ENCODE results near the gene PODNL1. TPM values are rescaled to one million over a fixed set of nuclear protein-coding genes. Genes with fewer than 3 reads are reported as not detected.

PODNL1 gene, protein sequence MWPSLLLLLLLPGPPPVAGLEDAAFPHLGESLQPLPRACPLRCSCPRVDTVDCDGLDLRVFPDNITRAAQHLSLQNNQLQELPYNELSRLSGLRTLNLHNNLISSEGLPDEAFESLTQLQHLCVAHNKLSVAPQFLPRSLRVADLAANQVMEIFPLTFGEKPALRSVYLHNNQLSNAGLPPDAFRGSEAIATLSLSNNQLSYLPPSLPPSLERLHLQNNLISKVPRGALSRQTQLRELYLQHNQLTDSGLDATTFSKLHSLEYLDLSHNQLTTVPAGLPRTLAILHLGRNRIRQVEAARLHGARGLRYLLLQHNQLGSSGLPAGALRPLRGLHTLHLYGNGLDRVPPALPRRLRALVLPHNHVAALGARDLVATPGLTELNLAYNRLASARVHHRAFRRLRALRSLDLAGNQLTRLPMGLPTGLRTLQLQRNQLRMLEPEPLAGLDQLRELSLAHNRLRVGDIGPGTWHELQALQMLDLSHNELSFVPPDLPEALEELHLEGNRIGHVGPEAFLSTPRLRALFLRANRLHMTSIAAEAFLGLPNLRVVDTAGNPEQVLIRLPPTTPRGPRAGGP
- 7.6 and 8.6 TPM in 2 replicates for total RNA-seq

GRCh38 chr19:13938301-13939064 is at the start of gene PODNL1:
PODNL1 (minus strand) TSS chr19:13938417; CDS start chr19:13938181, 236 bp downstream.

GRCh38 chr19:13952154-13952930 is 14.1 kb upstream of the PODNL1 start, which contains the start of gene DCAF15:
DCAF15 (plus strand) TSS chr19:13952509; CDS start chr19:13952513, 4 bp downstream.

DNA sequence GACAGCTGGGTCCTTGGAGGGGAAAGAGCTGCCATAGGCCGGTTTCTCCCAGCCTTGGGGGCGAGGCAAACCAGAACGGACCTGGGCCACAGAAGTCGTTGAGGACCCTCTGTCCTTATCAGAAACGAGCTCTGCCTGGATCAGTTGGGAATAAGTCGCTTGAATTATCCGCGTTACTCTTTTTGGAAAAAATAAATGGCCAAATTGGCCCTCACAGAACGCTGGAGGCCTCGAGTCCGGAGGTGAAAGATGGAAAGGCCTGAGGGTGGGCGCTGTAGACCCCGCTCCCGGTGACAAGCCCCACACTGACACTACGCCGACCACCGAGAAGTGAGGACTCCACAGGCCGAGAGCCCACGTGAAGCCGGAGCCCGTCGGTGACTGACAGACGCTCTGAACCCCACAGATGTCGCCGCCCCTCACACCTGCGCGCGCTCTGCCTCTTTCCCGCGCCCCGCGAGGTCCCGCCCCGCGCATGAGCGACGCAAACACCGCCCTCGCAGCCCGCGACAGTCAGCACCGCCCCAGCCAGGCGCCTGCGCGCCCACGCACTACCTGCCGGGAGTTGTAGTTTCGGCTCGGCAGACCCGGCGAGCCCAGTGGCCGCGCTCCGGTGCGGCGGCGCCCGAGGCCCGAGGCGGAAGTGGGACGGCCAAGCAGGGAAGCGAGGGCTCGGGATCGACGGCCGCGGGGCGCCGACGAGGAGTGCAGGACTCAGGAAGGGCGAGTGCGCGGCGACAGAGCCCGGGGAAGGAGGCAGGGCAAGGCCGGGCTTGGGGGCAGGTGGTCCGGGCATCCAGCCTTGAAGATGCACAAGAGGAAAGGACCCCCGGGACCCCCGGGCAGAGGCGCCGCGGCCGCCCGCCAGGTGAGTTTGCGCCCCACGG is 32.3 kb downstream of the PODNL1 start, which contains the start of the genes BRME1 and CC2D1A:
Gene BRME1 (minus strand): TSS at position 484 of the 887 bp plus-strand sequence. CDS start 1,225 bp downstream, outside the sequence.
Gene CC2D1A (plus strand): TSS at position 568 of the 887 bp plus-strand sequence. CDS start 241 bp downstream, at position 809.

Other genes starting within 250 kb of the PODNL1 start
- gene MRI1, start 173.9 kb downstream of the PODNL1 start, total RNA-seq = 21.3 and 21.8 TPM in 2 replicates
- gene C19orf53, start 164.0 kb downstream of the PODNL1 start, total RNA-seq = 41.2 and 60.3 TPM in 2 replicates
- gene ZSWIM4, start 143.0 kb downstream of the PODNL1 start, total RNA-seq = 3.1 and 4.8 TPM in 2 replicates
- not detected in 2 replicates for gene NANOS3, start 61.3 kb downstream of the PODNL1 start, total RNA-seq
- 0.54 and 0.65 TPM in 2 replicates for gene BRME1, start 32.3 kb downstream of the PODNL1 start, total RNA-seq
- gene CC2D1A, start 32.2 kb downstream of the PODNL1 start, total RNA-seq = 15.5 and 17.0 TPM in 2 replicates
- gene DCAF15, start 14.1 kb upstream of the PODNL1 start, total RNA-seq = 7.7 and 8.6 TPM in 2 replicates
- gene RFX1, start 67.9 kb upstream of the PODNL1 start, total RNA-seq = 2.1 and 2.6 TPM in 2 replicates
- not detected in 2 replicates for gene RLN3, start 89.7 kb upstream of the PODNL1 start, total RNA-seq
- 1.4 and 2.0 TPM in 2 replicates for gene IL27RA, start 93.3 kb upstream of the PODNL1 start, total RNA-seq
- gene PALM3, start 123.7 kb upstream of the PODNL1 start, total RNA-seq = under 0.01 TPM in 2 replicates
- gene MISP3, start 134.4 kb upstream of the PODNL1 start, total RNA-seq = 0.22 and 0.26 TPM in 2 replicates
- gene C19orf67, start 147.4 kb upstream of the PODNL1 start, total RNA-seq = not detected in 2 replicates
- gene SAMD1, start 152.3 kb upstream of the PODNL1 start, total RNA-seq = 18.6 and 19.3 TPM in 2 replicates
- gene PRKACA, start 179.3 kb upstream of the PODNL1 start, total RNA-seq = 43.5 and 46.8 TPM in 2 replicates
- gene ASF1B, start 198.2 kb upstream of the PODNL1 start, total RNA-seq = 5.0 and 8.8 TPM in 2 replicates

Measured in articular chondrocyte of knee joint (primary cell).